T-helper 1 cell treated with Interleukin-12 subunit alpha and Interleukin-12 subunit beta and Interleukin-4 antibody, amounts not matched to agents 30 ng/mL and 1 ng/mL, for 36 hours (primary cell): Measurements from ENCODE around the gene PBX1. TPM values are rescaled to one million over a fixed set of nuclear protein-coding genes. Genes with fewer than 3 reads are reported as not detected.

Source experiments
- intact Hi-C: fragments of 100-400 bp; cut with micrococcal nuclease; formaldehyde crosslinking; loops from one replicate; pipeline ENCODE4 v1.15.1; 2024
- total RNA-seq: library from RNA; stranded (reverse); gene quantifications from 2 replicates; pipeline ENCODE4 v1.2.3, GENCODE V29; 2022

PBX1 gene
- total RNA-seq, 1 donor from 2014 or later: not detected

GRCh38 chr1:164667001-164667400 lies 108.0 kb downstream of the PBX1 start:
- intact Hi-C loops: no loop called here

GRCh38 chr1:164667600-164667999 lies 108.6 kb downstream of the PBX1 start:
- intact Hi-C loops: no loop called here

- intact Hi-C loops: no loop called here
Measured at GRCh38 chr1:164668491-164669400, 109.8 kb downstream of the PBX1 start.

- intact Hi-C loops: no loop called here
Measured at GRCh38 chr1:164670026-164670425, 111.0 kb downstream of the PBX1 start.

GRCh38 chr1:164670786-164671185 lies 111.8 kb downstream of the PBX1 start:
- intact Hi-C loops: no loop called here

- intact Hi-C loops: no loop called here
Measured at GRCh38 chr1:164671323-164671965, 112.5 kb downstream of the PBX1 start.

GRCh38 chr1:164671966-164672571 lies 113.1 kb downstream of the PBX1 start:
- intact Hi-C loops: no loop called here

GRCh38 chr1:164672588-164672987 lies 113.6 kb downstream of the PBX1 start:
- intact Hi-C loops: no loop called here

- intact Hi-C loops: no loop called here
Measured at GRCh38 chr1:164673584-164674214, 114.7 kb downstream of the PBX1 start.

- intact Hi-C loops: no loop called here
Measured at GRCh38 chr1:164675342-164675904, 116.4 kb downstream of the PBX1 start.

GRCh38 chr1:164678136-164678700 lies 119.2 kb downstream of the PBX1 start:
- intact Hi-C loops: no loop called here

- intact Hi-C loops: no loop called here
Measured at GRCh38 chr1:164682570-164682969, 123.6 kb downstream of the PBX1 start.

GRCh38 chr1:164683235-164683634 lies 124.3 kb downstream of the PBX1 start:
- intact Hi-C loops: no loop called here

- intact Hi-C loops: no loop called here
Measured at GRCh38 chr1:164685266-164686035, 126.5 kb downstream of the PBX1 start.

- intact Hi-C loops: no loop called here
Measured at GRCh38 chr1:164687777-164688176, 128.8 kb downstream of the PBX1 start.

GRCh38 chr1:164688791-164689190 lies 129.8 kb downstream of the PBX1 start:
- intact Hi-C loops: no loop called here

GRCh38 chr1:164689672-164690511 lies 130.9 kb downstream of the PBX1 start:
- intact Hi-C loops: no loop called here

- intact Hi-C loops: no loop called here
Measured at GRCh38 chr1:164692420-164692819, 133.4 kb downstream of the PBX1 start.
